Sigmoid colon (tissue), 4 donors: Measurements from ENCODE around the gene TMEM156.

ENCODE experiments used
- CTCF ChIP-seq, 4 experiments: fragments of 450-650 bp in 3 of 4; fragments of 200-600 bp in 1 of 4; IDR thresholded peaks; one replicate each; pipeline ENCODE4 v1.5.1; 2016 to 2019; ENCODE audit warnings: antibody characterized with exemption in 4 of 4, mild to moderate bottlenecking in 3 of 4, moderate library complexity in 2 of 4
- EP300 ChIP-seq, 4 donors: sonication (generic); formaldehyde crosslinking; IDR thresholded peaks; one replicate each; pipeline ENCODE4 v1.6.1; 2017; ENCODE audit warnings: antibody characterized with exemption in 4 of 4

- TF ChIP-seq EP300 (IDR thresholded peaks at IDR 0.05), result no peak
- TF ChIP-seq CTCF (IDR thresholded peaks at IDR 0.05), result no peak
Measured at GRCh38 chr4:38926896-38927295, 105.3 kb downstream of the TMEM156 start.
